HepG2 (cell line): Measurements from ENCODE around the gene FBXW2. TPM values are rescaled to one million over a fixed set of nuclear protein-coding genes. Genes with fewer than 3 reads are reported as not detected.
A peak's percentile ranks its signal among the peaks of the same experiment; 100 is the strongest.

Experiments used
- ATF1 ChIP-seq: IDR thresholded peaks from 2 replicates; pipeline ENCODE4 v1.6.1; 2016; ENCODE audit warnings: mild to moderate bottlenecking, control low read depth
- ATF4 ChIP-seq, 2 experiments: fragments of 450-650 bp in 1 of 2; sonication (generic) in 1 of 2; formaldehyde crosslinking; IDR thresholded peaks; 2 replicates each; pipeline versions ENCODE4 v1.5.0 to v1.8.0; 2020 to 2022; ENCODE audit warnings: mild to moderate bottlenecking in 1 of 2, missing genetic modification reagents in 1 of 2
- BRCA1 ChIP-seq: sonication (generic); formaldehyde crosslinking; IDR thresholded peaks from 2 replicates; pipeline ENCODE4 v1.4.0; 2020; ENCODE audit warnings: missing genetic modification reagents
- CBX5 ChIP-seq: sonication (generic); formaldehyde crosslinking; IDR thresholded peaks from 2 replicates; pipeline ENCODE4 v1.4.0; 2020; ENCODE audit warnings: missing genetic modification reagents, borderline replicate concordance
- CSRNP1 ChIP-seq: sonication (generic); formaldehyde crosslinking; IDR thresholded peaks from 2 replicates; pipeline ENCODE4 v1.8.1; 2023; ENCODE audit warnings: mild to moderate bottlenecking, missing genetic modification reagents
- E2F5 ChIP-seq: sonication (generic); formaldehyde crosslinking; conservative IDR thresholded peaks from 2 replicates; pipeline ENCODE4 v1.4.0; 2020; ENCODE audit warnings: missing genetic modification reagents
- ELF1 ChIP-seq: sonication (generic); formaldehyde crosslinking; IDR thresholded peaks from 2 replicates; pipeline ENCODE4 v1.4.0; 2020; ENCODE audit warnings: missing genetic modification reagents
- FOXA3 ChIP-seq: IDR thresholded peaks from 2 replicates; pipeline ENCODE4 v1.6.1; 2016; ENCODE audit warnings: missing genetic modification reagents, missing compliant biosample characterization
- GATAD2A ChIP-seq: IDR thresholded peaks from 2 replicates; pipeline ENCODE4 v1.6.1; 2016
- HDAC2 ChIP-seq: sonication (generic); formaldehyde crosslinking; IDR thresholded peaks from 2 replicates; pipeline ENCODE4 v1.4.0; 2020; ENCODE audit warnings: missing genetic modification reagents
- HMG20B ChIP-seq: conservative IDR thresholded peaks from 2 replicates; pipeline ENCODE4 v1.6.1; 2016; ENCODE audit warnings: missing genetic modification reagents, missing compliant biosample characterization
- LCORL ChIP-seq, 2 experiments: fragments of 450-650 bp in 1 of 2; sonication (generic) in 1 of 2; formaldehyde crosslinking in 1 of 2; IDR thresholded peaks; 2 replicates each; pipeline versions ENCODE4 v1.5.0 to v1.6.1; 2017 to 2020; ENCODE audit warnings: antibody characterized with exemption in 1 of 2, missing genetic modification reagents in 1 of 2
- MXD1 ChIP-seq: sonication (generic); formaldehyde crosslinking; IDR thresholded peaks from 2 replicates; pipeline ENCODE4 v1.4.0; 2020; ENCODE audit warnings: mild to moderate bottlenecking, missing genetic modification reagents
- NFRKB ChIP-seq: fragments of 450-650 bp; IDR thresholded peaks from 2 replicates; pipeline ENCODE4 v1.6.1; 2017
- NR2F6 ChIP-seq, 2 experiments: IDR thresholded peaks; 2 replicates each; pipeline ENCODE4 v1.6.1; 2016; ENCODE audit warnings: antibody characterized with exemption in 1 of 2, mild to moderate bottlenecking in 1 of 2
- PBX3 ChIP-seq: sonication (generic); formaldehyde crosslinking; IDR thresholded peaks from 2 replicates; pipeline ENCODE4 v1.8.1; 2023; ENCODE audit warnings: missing genetic modification reagents, inconsistent platforms, borderline replicate concordance
- PHF21A ChIP-seq: sonication (generic); formaldehyde crosslinking; IDR thresholded peaks from 2 replicates; pipeline ENCODE4 v1.5.0; 2020; ENCODE audit warnings: mild to moderate bottlenecking, missing genetic modification reagents
- SALL1 ChIP-seq: sonication (generic); formaldehyde crosslinking; IDR thresholded peaks from 2 replicates; pipeline ENCODE4 v1.8.0; 2022; ENCODE audit warnings: mild to moderate bottlenecking, missing genetic modification reagents
- SMAD3 ChIP-seq: sonication (generic); formaldehyde crosslinking; IDR thresholded peaks from 2 replicates; pipeline ENCODE4 v1.4.0; 2020; ENCODE audit warnings: missing genetic modification reagents
- SRSF1 ChIP-seq: fragments of 200-400 bp; formaldehyde crosslinking; optimal IDR thresholded peaks from 2 replicates; pipeline ENCODE3; 2017; ENCODE audit warnings: mild to moderate bottlenecking, low read depth, low read length, moderate library complexity
- TAF1 ChIP-seq: sonication (generic); formaldehyde crosslinking; IDR thresholded peaks from 2 replicates; pipeline ENCODE4 v1.4.0; 2020; ENCODE audit warnings: missing genetic modification reagents
- ZNF121 ChIP-seq: sonication (generic); formaldehyde crosslinking; IDR thresholded peaks from 2 replicates; pipeline ENCODE4 v1.5.0; 2020; ENCODE audit warnings: mild to moderate bottlenecking, missing genetic modification reagents
- ZNF180 ChIP-seq: sonication (generic); formaldehyde crosslinking; IDR thresholded peaks from 2 replicates; pipeline ENCODE4 v1.4.0; 2020; ENCODE audit warnings: low read depth, missing genetic modification reagents, borderline replicate concordance
- ZNF331 ChIP-seq: sonication (generic); formaldehyde crosslinking; IDR thresholded peaks from 2 replicates; pipeline ENCODE4 v1.4.0; 2020; ENCODE audit warnings: missing genetic modification reagents
- ZNF34 ChIP-seq: sonication (generic); formaldehyde crosslinking; IDR thresholded peaks from 2 replicates; pipeline ENCODE4 v1.4.0; 2020; ENCODE audit warnings: mild to moderate bottlenecking, missing genetic modification reagents, borderline replicate concordance
- ZNF563 ChIP-seq: sonication (generic); formaldehyde crosslinking; IDR thresholded peaks from 2 replicates; pipeline ENCODE4 v1.8.0; 2022; ENCODE audit warnings: mild to moderate bottlenecking, moderate library complexity, missing genetic modification reagents
- ZNF616 ChIP-seq: sonication (generic); formaldehyde crosslinking; IDR thresholded peaks from 2 replicates; pipeline ENCODE4 v1.5.0; 2020; ENCODE audit warnings: low read depth, mild to moderate bottlenecking, missing genetic modification reagents
- ZNF619 ChIP-seq: sonication (generic); formaldehyde crosslinking; IDR thresholded peaks from 2 replicates; pipeline ENCODE4 v1.4.0; 2020; ENCODE audit warnings: mild to moderate bottlenecking, missing genetic modification reagents
- polyA plus RNA-seq, 8 experiments: library from polyadenylated mRNA; depleted of rRNA in 3 of 8; stranded (reverse) in 7 of 8; unstranded in 1 of 8; fragments of >200 nt; fragmentation: Illumina TruSeq in 4 of 8; extraction: Trizol in 4 of 8; gene quantifications; 2 replicates each; pipeline versions ENCODE4 v1.2.1 to v1.2.3, GENCODE V29; 2011 to 2016; ENCODE audit warnings: low read depth in 4 of 8, missing spikeins in 1 of 8, mixed read lengths in 1 of 8; ENCODE audit not compliant: insufficient read depth in 1 of 8
- total RNA-seq, 5 experiments: library from RNA; depleted of rRNA; stranded (reverse); fragments of >200 nt; fragmentation: Illumina TruSeq; extraction: Trizol; gene quantifications; 2 replicates each; pipeline ENCODE4 v1.2.3, GENCODE V29; 2016; ENCODE audit warnings: low read depth in 1 of 5

Gene FBXW2
- total and polyA plus RNA-seq, 2 of the 13 experiments (the other 11 are each of a cell fraction or from before 2014, with no cell fraction given) = 35.4 to 43.1 TPM

- TF ChIP-seq FOXA3 (CRISPR knock-in tag) (peak; percentile 38), BRCA1 (CRISPR knock-in tag) (no peak), ZNF180 (CRISPR knock-in tag) (no peak), GATAD2A (CRISPR knock-in tag) (peak; percentile 51; the same call in 1 of the 2 replicates), E2F5 (CRISPR knock-in tag) (no peak), CBX5 (CRISPR knock-in tag) (no peak), CSRNP1 (CRISPR knock-in tag) (no peak), TAF1 (CRISPR knock-in tag) (no peak), HDAC2 (CRISPR knock-in tag) (0 out of 2 replicates have a peak, but pooled peaks have one; percentile 13), PBX3 (CRISPR knock-in tag) (no peak), ELF1 (CRISPR knock-in tag) (no peak), ZNF34 (CRISPR knock-in tag) (no peak), ZNF121 (no peak), ZNF616 (CRISPR knock-in tag) (no peak), HMG20B (CRISPR knock-in tag) (0 out of 2 replicates have a peak, but pooled peaks have one; percentile 21), SALL1 (CRISPR knock-in tag) (no peak), ZNF563 (no peak), SMAD3 (CRISPR knock-in tag) (no peak), PHF21A (CRISPR knock-in tag) (no peak), LCORL (IDR thresholded peaks at IDR 0.05) (no peak), LCORL (CRISPR knock-in tag; IDR thresholded peaks at IDR 0.05) (no peak), NFRKB (no peak), MXD1 (CRISPR knock-in tag) (no peak), NR2F6 (IDR thresholded peaks at IDR 0.05) (no peak), NR2F6 (CRISPR knock-in tag; IDR thresholded peaks at IDR 0.05) (no peak), ZNF619 (no peak), ATF4 (CRISPR knock-in tag; IDR thresholded peaks at IDR 0.05) (peak in 1 of 2 experiments; percentile 50; a peak in 2 of 4 replicates), ZNF331 (CRISPR knock-in tag) (0 out of 2 replicates have a peak, but pooled peaks have one; percentile 17), SRSF1 (no peak), ATF1 (CRISPR knock-in tag) (no peak)
These were observed 60.0 kb downstream of the FBXW2 start (continued) for GRCh38 chr9:120733190-120733589.
